Measurements from ENCODE around the gene ENTHD1. TPM values are rescaled to one million over a fixed set of nuclear protein-coding genes. Genes with fewer than 3 reads are reported as not detected.

ENTHD1 gene
- polyA plus RNA-seq, 1 experiment = not detected

- Histone ChIP-seq H3K27ac (ENCODE audit: low read depth, low read length) (no peak overlapping the region), H3K4me3 (ENCODE audit: low read depth, low read length) (no peak overlapping the region), H3K9me3 (ENCODE audit: control insufficient read depth, insufficient read depth, low read length) (no peaks in the 10 kb centered on the region), H3K27me3 (ENCODE audit: control insufficient read depth, insufficient read depth, low read length) (peaks cover 4% of the 10 kb centered on the region)
- ChIA-PET CTCF (no interaction called here), POLR2A (no interaction called here)
- TF ChIP-seq, protein P1, sequence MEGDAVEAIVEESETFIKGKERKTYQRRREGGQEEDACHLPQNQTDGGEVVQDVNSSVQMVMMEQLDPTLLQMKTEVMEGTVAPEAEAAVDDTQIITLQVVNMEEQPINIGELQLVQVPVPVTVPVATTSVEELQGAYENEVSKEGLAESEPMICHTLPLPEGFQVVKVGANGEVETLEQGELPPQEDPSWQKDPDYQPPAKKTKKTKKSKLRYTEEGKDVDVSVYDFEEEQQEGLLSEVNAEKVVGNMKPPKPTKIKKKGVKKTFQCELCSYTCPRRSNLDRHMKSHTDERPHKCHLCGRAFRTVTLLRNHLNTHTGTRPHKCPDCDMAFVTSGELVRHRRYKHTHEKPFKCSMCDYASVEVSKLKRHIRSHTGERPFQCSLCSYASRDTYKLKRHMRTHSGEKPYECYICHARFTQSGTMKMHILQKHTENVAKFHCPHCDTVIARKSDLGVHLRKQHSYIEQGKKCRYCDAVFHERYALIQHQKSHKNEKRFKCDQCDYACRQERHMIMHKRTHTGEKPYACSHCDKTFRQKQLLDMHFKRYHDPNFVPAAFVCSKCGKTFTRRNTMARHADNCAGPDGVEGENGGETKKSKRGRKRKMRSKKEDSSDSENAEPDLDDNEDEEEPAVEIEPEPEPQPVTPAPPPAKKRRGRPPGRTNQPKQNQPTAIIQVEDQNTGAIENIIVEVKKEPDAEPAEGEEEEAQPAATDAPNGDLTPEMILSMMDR (IDR thresholded peaks at IDR 0.05; ENCODE audit: low read depth, low read length) = no peak
- DNase-seq (ENCODE audit: low read depth, low spot score) = no peak
Observed at GRCh38 chr22:39815932-39816331, 77.6 kb downstream of the ENTHD1 start.

GRCh38 chr22:39814899-39815298 lies 78.7 kb downstream of the ENTHD1 start:
- Histone ChIP-seq H3K9me3 (ENCODE audit: control insufficient read depth, insufficient read depth, low read length) (no peaks in the 10 kb centered on the region), H3K4me3 (ENCODE audit: low read depth, low read length) (no peak overlapping the region), H3K27me3 (ENCODE audit: control insufficient read depth, insufficient read depth, low read length) (peaks cover 14% of the 10 kb centered on the region), H3K27ac (ENCODE audit: low read depth, low read length) (no peak overlapping the region)
- POLR2A ChIA-PET = no interaction called here
- no peak for DNase-seq (ENCODE audit: low read depth, low spot score)
- TF ChIP-seq, protein P1 (IDR thresholded peaks at IDR 0.05; ENCODE audit: low read depth, low read length) = no peak
- CTCF ChIA-PET = no interaction called here

- H3K4me3 ChIP-seq (ENCODE audit: low read depth, low read length) = no peak overlapping the region
- H3K9me3 ChIP-seq (ENCODE audit: control insufficient read depth, insufficient read depth, low read length) = no peaks in the 10 kb centered on the region
- ChIA-PET POLR2A (no interaction called here), CTCF (no interaction called here)
- H3K27me3 ChIP-seq (ENCODE audit: control insufficient read depth, insufficient read depth, low read length) = peaks cover 32% of the 10 kb centered on the region
- TF ChIP-seq, protein P1 (IDR thresholded peaks at IDR 0.05; ENCODE audit: low read depth, low read length) = no peak
- H3K27ac ChIP-seq (ENCODE audit: low read depth, low read length) = no peak overlapping the region
- no peak for DNase-seq (ENCODE audit: low read depth, low spot score)
Observed at GRCh38 chr22:39809772-39810557, 83.6 kb downstream of the ENTHD1 start.

DNA sequence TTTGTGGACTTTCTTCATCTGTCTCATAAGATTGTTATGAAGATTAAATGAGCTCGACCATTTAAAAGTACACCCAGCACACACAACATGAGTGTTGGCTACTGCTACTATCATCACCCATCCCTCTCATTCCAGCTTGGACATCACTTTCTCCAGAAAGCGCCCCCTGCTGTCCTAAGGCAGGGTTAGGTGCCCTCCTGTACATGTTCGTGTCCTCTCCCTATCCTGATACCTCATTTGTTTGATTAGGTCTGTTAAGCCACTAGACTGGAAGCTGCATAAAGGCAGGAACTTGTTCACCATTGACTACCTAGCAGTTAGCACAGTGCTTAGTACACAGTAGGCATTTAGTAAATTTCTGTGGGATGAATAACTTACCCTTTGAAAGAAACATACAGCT lies 85.5 kb downstream of the ENTHD1 start:
- no peak for DNase-seq (ENCODE audit: low read depth, low spot score)
- Histone ChIP-seq H3K27me3 (ENCODE audit: control insufficient read depth, insufficient read depth, low read length) (peaks cover 33% of the 10 kb centered on the region), H3K4me3 (ENCODE audit: low read depth, low read length) (no peak overlapping the region), H3K9me3 (ENCODE audit: control insufficient read depth, insufficient read depth, low read length) (no peaks in the 10 kb centered on the region), H3K27ac (ENCODE audit: low read depth, low read length) (no peak overlapping the region)
- TF ChIP-seq, protein P1 (IDR thresholded peaks at IDR 0.05; ENCODE audit: low read depth, low read length) = peak; percentile 47
- POLR2A ChIA-PET = no interaction called here
- CTCF ChIA-PET = interaction anchor here (1.0 kb wide), 1 partner anchor 273 kb away, joined by 3 read pairs; no protein-coding TSS in a partner anchor

- TF ChIP-seq, protein P1 (IDR thresholded peaks at IDR 0.05; ENCODE audit: low read depth, low read length) = no peak
- no peak for DNase-seq (ENCODE audit: low read depth, low spot score)
- Histone ChIP-seq H3K27me3 (ENCODE audit: control insufficient read depth, insufficient read depth, low read length) (peaks cover 40% of the 10 kb centered on the region), H3K27ac (ENCODE audit: low read depth, low read length) (no peak overlapping the region), H3K4me3 (ENCODE audit: low read depth, low read length) (no peak overlapping the region), H3K9me3 (ENCODE audit: control insufficient read depth, insufficient read depth, low read length) (no peaks in the 10 kb centered on the region)
- ChIA-PET POLR2A (no interaction called here), CTCF (interaction anchor here (1.4 kb wide), 1 partner anchor 219 kb away, joined by 3 read pairs; no protein-coding TSS in a partner anchor)
Observed at GRCh38 chr22:39806109-39806508, 87.5 kb downstream of the ENTHD1 start.

All from AG04450 (cell line).